Lung (tissue), 12 donors: Measurements from ENCODE around the gene IRAG1. TPM values are rescaled to one million over a fixed set of nuclear protein-coding genes. Genes with fewer than 3 reads are reported as not detected.

Experiments
- ATAC-seq: fragments of 200-7000 bp; cut with Tn5 transposase; one replicate; pipeline ENCODE4 v1.9.1; 2020; ENCODE audit warnings: moderate number of reproducible peaks; ENCODE audit not compliant: insufficient read depth, low FRiP score
- DNase-seq, 3 donors: peaks; one replicate each; pipeline ENCODE4 v3.0.0-alpha.2; 2013 to 2017
- H3K27ac ChIP-seq, 2 donors: one replicate each; pipeline ENCODE4 v1.5.1; 2013; ENCODE audit warnings: mild to moderate bottlenecking in 2 of 2, moderate library complexity in 2 of 2, control low read depth in 1 of 2, inconsistent platforms in 1 of 2, low read depth in 1 of 2, low read length in 1 of 2
- H3K27me3 ChIP-seq, 3 donors: one replicate each; pipeline ENCODE4 v1.5.1; 2013; ENCODE audit warnings: low read length in 2 of 3; ENCODE audit not compliant: control insufficient read depth in 3 of 3, insufficient read depth in 3 of 3
- H3K36me3 ChIP-seq, 4 donors: one replicate each; pipeline ENCODE4 v1.5.1; 2013; ENCODE audit warnings: low read length in 4 of 4, mild to moderate bottlenecking in 1 of 4, moderate library complexity in 1 of 4; ENCODE audit not compliant: control insufficient read depth in 4 of 4, insufficient read depth in 4 of 4
- H3K4me1 ChIP-seq, 5 donors: one replicate each; pipeline ENCODE4 v1.5.1; 2013; ENCODE audit warnings: low read length in 5 of 5, mild to moderate bottlenecking in 2 of 5, moderate library complexity in 1 of 5; ENCODE audit not compliant: control insufficient read depth in 5 of 5, insufficient read depth in 5 of 5
- H3K4me3 ChIP-seq: one replicate; pipeline ENCODE4 v1.5.1; 2013; ENCODE audit warnings: mild to moderate bottlenecking, control low read depth, moderate library complexity
- H3K9ac ChIP-seq, 2 donors: one replicate each; pipeline ENCODE4 v1.5.1; 2013; ENCODE audit warnings: low read length in 2 of 2, control low read depth in 1 of 2; ENCODE audit not compliant: insufficient read depth in 1 of 2
- H3K9me3 ChIP-seq, 4 donors: one replicate each; pipeline ENCODE4 v1.5.1; 2013; ENCODE audit warnings: low read length in 3 of 4, mild to moderate bottlenecking in 1 of 4, moderate library complexity in 1 of 4; ENCODE audit not compliant: control insufficient read depth in 4 of 4, insufficient read depth in 3 of 4
- WGBS, 2 donors: extraction: QIAGEN DNeasy Blood & Tissue Kit; methylation state at CpG; one replicate each; pipeline ENCODE4 v1.1.7; 2013; 5-methylcytosine and 5-hydroxymethylcytosine counted together
- polyA plus RNA-seq, 2 donors: library from polyadenylated mRNA; stranded (reverse); fragments of 200-250 nt; gene quantifications; one replicate each; pipeline ENCODE4 v1.2.1, GENCODE V29; 2013
- total RNA-seq, 2 donors: library from RNA; depleted of rRNA in 1 of 2; stranded (reverse); fragments of >200 nt in 1 of 2; gene quantifications; one replicate each; pipeline ENCODE4 v1.2.1, GENCODE V29; 2014 to 2021
- TF ChIP-seq, protein P1 (sequence below): IDR thresholded peaks from 2 replicates; pipeline ENCODE4 v1.5.1; 2012; ENCODE audit warnings: mild to moderate bottlenecking; ENCODE audit errors: control extremely low read depth, extremely low read depth
- donor health status: control.
- donor health status: control.
- donor health status: Bipolar disorder and iron deficiency.
- donor health status: healthy.
- donor health status: DM: yes; HTN: yes; CAD: no.

Gene IRAG1
- total and polyA plus RNA-seq, 4 donors, result 2.8 to 17.0 (median 13.3) TPM

DNA sequence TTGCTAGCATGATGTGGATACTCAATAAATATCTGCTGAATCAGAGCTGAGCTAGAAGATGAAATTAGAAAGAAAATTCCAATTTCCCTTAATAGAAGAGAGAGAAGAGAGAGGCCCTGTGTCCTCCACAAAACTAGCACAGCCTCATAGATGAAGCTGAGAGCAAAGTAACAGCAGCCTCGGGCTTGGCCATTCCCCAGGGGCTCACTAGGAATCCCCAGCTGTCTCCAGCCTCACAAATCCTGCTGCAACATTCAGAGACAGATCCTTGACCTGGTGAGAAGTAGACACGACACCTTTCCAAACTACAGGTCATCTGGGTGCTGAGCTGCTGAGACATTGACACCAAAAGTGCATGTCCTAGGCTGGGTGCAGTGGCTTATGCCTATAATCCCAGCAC, 26.1 kb upstream of the IRAG1 start:
- no peaks in the 10 kb centered on the region for H3K27me3 ChIP-seq
- no peaks in the 10 kb centered on the region for H3K9me3 ChIP-seq
- DNase-seq, result no peak
- H3K9ac ChIP-seq, result no peak overlapping the region
- H3K27ac ChIP-seq, result no peak overlapping the region
- TF ChIP-seq, protein P1, sequence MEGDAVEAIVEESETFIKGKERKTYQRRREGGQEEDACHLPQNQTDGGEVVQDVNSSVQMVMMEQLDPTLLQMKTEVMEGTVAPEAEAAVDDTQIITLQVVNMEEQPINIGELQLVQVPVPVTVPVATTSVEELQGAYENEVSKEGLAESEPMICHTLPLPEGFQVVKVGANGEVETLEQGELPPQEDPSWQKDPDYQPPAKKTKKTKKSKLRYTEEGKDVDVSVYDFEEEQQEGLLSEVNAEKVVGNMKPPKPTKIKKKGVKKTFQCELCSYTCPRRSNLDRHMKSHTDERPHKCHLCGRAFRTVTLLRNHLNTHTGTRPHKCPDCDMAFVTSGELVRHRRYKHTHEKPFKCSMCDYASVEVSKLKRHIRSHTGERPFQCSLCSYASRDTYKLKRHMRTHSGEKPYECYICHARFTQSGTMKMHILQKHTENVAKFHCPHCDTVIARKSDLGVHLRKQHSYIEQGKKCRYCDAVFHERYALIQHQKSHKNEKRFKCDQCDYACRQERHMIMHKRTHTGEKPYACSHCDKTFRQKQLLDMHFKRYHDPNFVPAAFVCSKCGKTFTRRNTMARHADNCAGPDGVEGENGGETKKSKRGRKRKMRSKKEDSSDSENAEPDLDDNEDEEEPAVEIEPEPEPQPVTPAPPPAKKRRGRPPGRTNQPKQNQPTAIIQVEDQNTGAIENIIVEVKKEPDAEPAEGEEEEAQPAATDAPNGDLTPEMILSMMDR, result no peak
- no peak for ATAC-seq
- 90 to 98% methylated on average over 2 of the region's 2 CpGs for WGBS, 2 donors
- no peak overlapping the region for H3K4me3 ChIP-seq
- H3K4me1 ChIP-seq, result peaks cover 0 to 5% (median 0%) of the 10 kb centered on the region in 5 donors
- H3K36me3 ChIP-seq, result no peaks in the 10 kb centered on the region

DNA sequence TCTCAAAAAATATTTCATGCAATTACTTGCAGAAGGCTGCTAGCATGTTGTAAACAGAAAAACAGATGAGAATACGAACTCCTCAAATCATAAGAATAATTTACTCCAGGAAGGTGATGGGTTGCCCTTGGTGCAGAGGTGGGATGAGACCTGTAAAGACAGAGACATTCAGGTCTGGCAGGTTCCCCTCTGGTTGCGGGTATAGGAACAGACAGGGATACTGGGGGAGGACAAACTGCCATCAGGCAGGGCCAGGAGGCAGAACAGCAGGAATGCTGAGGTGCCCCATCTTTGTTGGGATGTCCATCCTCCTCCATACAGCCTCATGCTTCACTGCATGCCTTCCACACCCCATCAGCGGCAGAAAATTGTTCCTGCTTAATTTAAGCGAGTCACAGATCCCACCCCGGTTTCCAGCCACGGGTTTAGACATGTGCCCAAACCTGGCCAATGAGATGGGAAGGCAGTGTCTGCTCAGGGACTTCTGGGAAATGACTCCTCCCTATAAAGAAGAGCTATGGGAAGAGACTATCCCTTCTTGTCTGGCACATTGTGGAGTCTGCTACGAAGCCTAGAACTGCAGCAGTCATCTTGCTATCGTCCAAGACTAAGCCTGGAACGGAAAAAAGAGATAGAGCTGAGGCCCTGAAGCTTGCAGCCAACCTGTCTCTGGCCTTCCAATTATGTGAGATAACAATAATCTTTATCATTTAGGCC, 23.1 kb upstream of the IRAG1 start:
- Histone ChIP-seq H3K36me3 (no peaks in the 10 kb centered on the region), H3K4me1 (peaks cover 0 to 5% (median 0%) of the 10 kb centered on the region in 5 donors), H3K4me3 (no peak overlapping the region), H3K9ac (no peak overlapping the region), H3K9me3 (no peaks in the 10 kb centered on the region), H3K27me3 (no peaks in the 10 kb centered on the region), H3K27ac (no peak overlapping the region)
- WGBS, 2 donors, result 92 to 93% methylated on average over 9 of the region's 9 CpGs
- ATAC-seq (no peak), DNase-seq (no peak)
- TF ChIP-seq, protein P1, result no peak

DNA sequence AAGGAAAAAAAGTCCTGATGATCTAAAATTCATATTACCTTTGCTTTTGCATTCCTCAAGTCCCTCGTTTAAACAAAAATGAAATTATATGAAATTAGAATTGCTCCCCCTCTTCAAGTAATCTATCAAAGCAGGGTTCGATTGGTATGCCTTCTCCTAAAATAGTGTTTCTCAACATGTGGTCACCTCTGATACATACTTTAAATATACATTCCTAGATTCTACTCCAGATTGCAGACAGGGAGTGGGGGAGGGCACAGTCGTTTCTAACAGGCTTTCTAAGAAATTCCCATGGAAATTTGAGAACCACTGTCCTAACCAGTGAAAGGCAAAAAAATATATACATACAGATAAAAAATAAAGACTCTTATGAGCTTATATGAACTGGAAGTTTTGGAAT, 22.6 kb upstream of the IRAG1 start:
- Histone ChIP-seq H3K9ac (no peak overlapping the region), H3K9me3 (no peaks in the 10 kb centered on the region), H3K27ac (no peak overlapping the region), H3K36me3 (no peaks in the 10 kb centered on the region), H3K4me1 (peaks cover 0 to 5% (median 0%) of the 10 kb centered on the region in 5 donors), H3K4me3 (no peak overlapping the region), H3K27me3 (no peaks in the 10 kb centered on the region)
- DNase-seq, result no peak
- TF ChIP-seq, protein P1, result no peak
- ATAC-seq, result no peak
- WGBS, 2 donors, result 66 to 73% methylated on average over 3 of the region's 3 CpGs

DNA sequence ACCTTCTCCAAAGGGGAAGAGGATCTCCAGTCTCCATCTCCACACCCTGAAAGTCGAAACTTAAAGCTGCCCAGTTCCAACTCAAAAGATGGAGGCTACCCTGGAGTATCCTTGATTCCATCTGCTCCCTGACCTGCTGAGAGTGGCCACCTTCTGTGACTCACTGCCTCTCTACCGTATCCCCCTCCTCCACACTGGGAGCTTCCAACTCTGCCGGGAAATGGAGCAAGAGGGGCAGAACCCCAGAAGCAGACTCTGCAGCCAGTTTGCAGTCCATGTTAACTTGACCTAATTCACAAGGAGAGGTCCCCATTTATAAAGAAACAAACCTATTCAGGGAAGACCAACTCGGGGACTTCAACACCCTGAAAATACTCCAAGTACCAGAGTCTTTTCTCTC, 22.0 kb upstream of the IRAG1 start:
- Histone ChIP-seq H3K27me3 (no peaks in the 10 kb centered on the region), H3K9me3 (no peaks in the 10 kb centered on the region), H3K4me3 (no peak overlapping the region), H3K27ac (no peak overlapping the region), H3K9ac (no peak overlapping the region), H3K4me1 (peaks cover 0 to 5% (median 0%) of the 10 kb centered on the region in 5 donors), H3K36me3 (no peaks in the 10 kb centered on the region)
- DNase-seq (no peak), ATAC-seq (no peak)
- TF ChIP-seq, protein P1, result no peak
- 81 to 89% methylated on average over 4 of the region's 4 CpGs for WGBS, 2 donors
